ENCODE results near the gene RSPH9.

RSPH9 gene

GRCh38 chr6:43719511-43719910, 74.7 kb downstream of the RSPH9 start:
- Histone ChIP-seq H3K79me1 (ENCODE audit: low read length) (no peaks in the 10 kb centered on the region), H3K56ac (ENCODE audit: low read length) (no peak overlapping the region), H3K9ac (ENCODE audit: low read length) (no peak overlapping the region), H3K36me3 (ENCODE audit: control insufficient read depth, insufficient read depth, low read length) (no peaks in the 10 kb centered on the region), H4K5ac (ENCODE audit: low read length) (no peak overlapping the region), H2BK120ac (ENCODE audit: low read depth, low read length) (no peak overlapping the region), H3K4me3 (ENCODE audit: low read length) (no peak overlapping the region), H3K4me2 (ENCODE audit: low read length) (no peak overlapping the region), H3K27ac (ENCODE audit: low read depth, low read length) (no peak overlapping the region), H4K8ac (ENCODE audit: low read depth, low read length) (no peak overlapping the region), H2BK15ac (replicated peaks; ENCODE audit: low read depth) (no peak overlapping the region), H3K23ac (ENCODE audit: low read length) (no peak overlapping the region), H3K27me3 (ENCODE audit: insufficient read depth, low read length, poor library complexity) (no peaks in the 10 kb centered on the region), H2AK5ac (ENCODE audit: low read length) (no peak overlapping the region), H3K4me1 (ENCODE audit: control insufficient read depth, low read depth, low read length) (no peaks in the 10 kb centered on the region), H3K79me2 (ENCODE audit: control insufficient read depth, insufficient read depth, low read length) (no peaks in the 10 kb centered on the region), H3K4ac (ENCODE audit: low read depth, low read length) (no peak overlapping the region), H3K18ac (ENCODE audit: low read length) (no peak overlapping the region), H2BK5ac (ENCODE audit: low read length) (no peak overlapping the region)
- no peak for DNase-seq
- no CpG with 5 or more reads among the region's 7 CpGs for WGBS (ENCODE audit: extremely low coverage, insufficient coverage, low lambda C conversion rate)

- no CpG with 5 or more reads among the region's 4 CpGs for WGBS (ENCODE audit: extremely low coverage, insufficient coverage, low lambda C conversion rate)
- no peaks in the 10 kb centered on the region for H3K36me3 ChIP-seq (ENCODE audit: control insufficient read depth, insufficient read depth, low read length)
These were observed 76.2 kb downstream of the RSPH9 start for GRCh38 chr6:43720999-43721398.

More at GRCh38 chr6:43720999-43721398, 76.2 kb downstream of the RSPH9 start:
- Histone ChIP-seq H3K9ac (ENCODE audit: low read length) (no peak overlapping the region), H3K4me1 (ENCODE audit: control insufficient read depth, low read depth, low read length) (no peaks in the 10 kb centered on the region), H2BK120ac (ENCODE audit: low read depth, low read length) (no peak overlapping the region), H4K5ac (ENCODE audit: low read length) (no peak overlapping the region), H2BK15ac (replicated peaks; ENCODE audit: low read depth) (no peak overlapping the region), H3K79me2 (ENCODE audit: control insufficient read depth, insufficient read depth, low read length) (no peaks in the 10 kb centered on the region), H3K56ac (ENCODE audit: low read length) (no peak overlapping the region), H3K23ac (ENCODE audit: low read length) (no peak overlapping the region), H3K4me2 (ENCODE audit: low read length) (no peak overlapping the region), H3K18ac (ENCODE audit: low read length) (no peak overlapping the region), H4K8ac (ENCODE audit: low read depth, low read length) (no peak overlapping the region), H3K79me1 (ENCODE audit: low read length) (no peaks in the 10 kb centered on the region), H3K27me3 (ENCODE audit: insufficient read depth, low read length, poor library complexity) (no peaks in the 10 kb centered on the region), H3K4me3 (ENCODE audit: low read length) (no peak overlapping the region), H2BK5ac (ENCODE audit: low read length) (no peak overlapping the region), H2AK5ac (ENCODE audit: low read length) (no peak overlapping the region), H3K4ac (ENCODE audit: low read depth, low read length) (no peak overlapping the region), H3K27ac (ENCODE audit: low read depth, low read length) (no peak overlapping the region)
- no peak for DNase-seq

All from mesendoderm (in vitro differentiated cells).